ENCODE measurements around the gene L3MBTL4.
"Not testable (repeated sequence)": the region's sequence is repeated elsewhere in the genome, so short reads cannot be mapped to it uniquely, and the experiment has no call there.

Gene L3MBTL4

GRCh38 chr18:6248017-6248416 lies 166.7 kb downstream of the L3MBTL4 start:
- DNase-seq = no peak

GRCh38 chr18:6242004-6242403 lies 172.7 kb downstream of the L3MBTL4 start:
- no peak for DNase-seq

GRCh38 chr18:6239716-6240115 lies 175.0 kb downstream of the L3MBTL4 start:
- DNase-seq = no peak

DNA sequence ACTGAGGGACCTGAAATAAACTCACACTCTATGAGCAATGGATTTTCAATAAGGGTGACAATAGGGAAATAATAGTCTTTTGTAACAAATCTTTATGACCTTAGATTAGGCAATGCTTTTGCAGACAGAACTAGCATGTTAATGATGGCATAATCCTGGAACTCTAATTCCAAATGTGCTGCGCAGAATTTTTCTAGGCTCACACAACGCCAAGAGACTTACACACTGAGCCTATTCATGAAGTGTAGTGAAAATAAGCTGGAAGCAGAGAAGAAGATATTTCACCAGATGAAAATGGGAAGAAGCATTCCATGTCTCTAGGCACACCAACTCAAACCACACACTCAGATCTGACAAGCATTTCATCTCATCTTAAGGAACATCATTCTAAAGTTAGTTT lies 178.5 kb downstream of the L3MBTL4 start:
- DNase-seq = no peak

GRCh38 chr18:6222271-6222670 lies 192.4 kb downstream of the L3MBTL4 start:
- no peak for DNase-seq

- DNase-seq = no peak
These were observed 193.1 kb downstream of the L3MBTL4 start for GRCh38 chr18:6221602-6222014.

GRCh38 chr18:6220129-6220528 lies 194.6 kb downstream of the L3MBTL4 start:
- no peak for DNase-seq

DNA sequence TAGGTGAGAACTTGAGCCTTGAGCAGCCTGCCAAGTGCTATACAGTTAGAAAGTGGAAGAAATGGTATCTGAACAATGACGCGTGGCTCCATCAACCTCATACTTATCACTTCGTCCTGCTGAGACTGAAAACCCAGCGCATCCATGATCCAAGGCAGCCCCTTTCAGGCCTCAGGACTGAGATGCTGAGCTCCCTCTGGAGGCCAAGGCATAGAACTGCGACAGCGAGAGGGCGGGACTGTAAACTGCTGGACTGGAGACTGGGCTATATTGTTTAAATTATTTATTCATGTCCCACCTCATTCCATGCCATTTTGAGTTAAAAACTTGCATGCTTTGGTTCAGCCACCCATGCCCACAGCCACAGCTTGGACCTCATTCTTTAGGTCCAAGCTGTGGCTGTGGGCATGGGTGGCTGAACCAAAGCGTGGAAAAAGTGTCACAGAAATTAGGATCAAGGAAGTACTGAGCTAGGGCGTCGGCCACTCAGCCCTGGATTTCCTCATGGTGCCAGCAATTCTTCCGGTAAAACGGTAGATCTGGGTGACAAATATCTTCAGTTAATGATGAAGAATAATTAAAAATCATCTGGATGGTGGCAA lies 195.5 kb downstream of the L3MBTL4 start:
- DNase-seq = no peak

- DNase-seq = no peak
These were observed 198.8 kb downstream of the L3MBTL4 start for GRCh38 chr18:6215888-6216287.

DNA sequence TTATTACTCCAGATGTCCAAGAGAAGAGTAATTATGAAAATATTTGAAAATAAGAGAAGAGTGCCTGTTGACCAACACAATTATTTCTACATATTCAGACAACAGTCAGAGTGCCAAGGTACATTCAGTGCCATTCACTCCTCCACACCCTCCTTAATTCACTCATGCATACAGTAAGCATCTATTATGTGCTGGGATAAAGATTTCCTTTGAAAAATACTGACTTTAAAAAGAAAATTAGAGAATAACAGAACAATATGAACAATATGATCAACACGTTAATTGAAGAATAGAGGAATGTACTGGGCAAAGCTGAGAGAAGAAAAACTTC lies 203.6 kb downstream of the L3MBTL4 start:
- no peak for DNase-seq

GRCh38 chr18:6210349-6211173 lies 204.2 kb downstream of the L3MBTL4 start:
- DNase-seq = no peak

GRCh38 chr18:6207941-6208340 lies 206.8 kb downstream of the L3MBTL4 start:
- no peak for DNase-seq

GRCh38 chr18:6207116-6207515 lies 207.6 kb downstream of the L3MBTL4 start:
- DNase-seq = no peak

GRCh38 chr18:6205706-6206105 lies 209.0 kb downstream of the L3MBTL4 start:
- no peak for DNase-seq

DNA sequence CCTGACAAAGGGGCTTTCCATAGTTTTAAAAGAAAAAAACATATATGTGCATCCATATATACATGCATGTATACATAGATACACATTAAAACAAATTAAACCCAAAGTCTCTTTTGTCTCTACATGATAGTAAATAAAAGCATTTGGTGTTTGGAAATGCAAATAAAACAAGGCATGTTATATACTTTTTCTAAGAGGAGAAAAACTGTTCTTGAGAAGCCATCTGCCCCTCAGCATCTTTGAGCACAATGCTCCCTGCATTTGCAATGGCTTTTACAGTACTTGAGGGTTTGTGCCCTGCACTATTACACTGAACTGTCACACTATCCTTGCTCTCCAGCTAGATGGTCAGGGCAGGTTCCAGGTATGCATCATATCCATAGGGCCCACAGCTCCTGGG lies 210.2 kb downstream of the L3MBTL4 start:
- DNase-seq = no peak

GRCh38 chr18:6203791-6204190 lies 210.9 kb downstream of the L3MBTL4 start:
- no peak for DNase-seq

DNA sequence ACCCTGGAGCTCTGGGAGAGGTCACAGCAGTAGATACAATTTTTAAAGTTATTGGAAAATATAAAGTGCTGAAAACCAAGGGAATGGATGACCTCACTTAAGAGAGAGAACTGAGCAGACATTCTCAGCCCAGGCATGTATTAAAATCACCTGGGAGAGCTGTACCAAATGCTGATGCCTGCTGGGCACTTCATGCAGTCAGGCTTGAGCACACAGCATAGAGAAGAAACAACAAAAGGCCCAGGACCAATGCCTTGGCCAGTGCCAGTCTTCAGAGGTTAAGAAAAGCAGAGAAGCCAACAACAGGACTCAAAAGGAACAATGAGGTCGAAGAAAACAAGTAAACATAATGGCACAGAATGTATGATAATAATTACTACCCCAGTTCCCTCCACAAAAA lies 211.8 kb downstream of the L3MBTL4 start:
- DNase-seq = no peak

- no peak for DNase-seq
These were observed 214.4 kb downstream of the L3MBTL4 start for GRCh38 chr18:6200204-6200774.

DNA sequence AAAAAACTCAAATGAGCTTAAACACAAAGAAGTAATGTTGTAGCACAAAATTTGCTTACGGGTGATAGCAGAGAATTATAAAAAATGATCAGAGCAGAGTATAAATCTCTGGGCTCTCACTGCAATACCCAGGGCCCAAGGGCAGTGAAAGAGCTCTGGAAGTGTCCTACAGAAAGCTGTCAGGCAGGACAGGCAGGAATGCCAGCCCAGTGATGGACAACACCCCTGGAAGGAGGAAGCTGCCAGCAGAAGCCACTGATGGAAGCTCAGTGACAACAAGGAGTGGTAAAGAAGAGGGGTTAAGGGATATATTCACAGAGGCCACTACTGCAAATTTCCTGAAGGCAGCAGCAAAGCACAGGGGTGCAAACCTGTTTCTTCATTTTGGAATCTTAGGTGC lies 214.9 kb downstream of the L3MBTL4 start:
- no peak for DNase-seq

DNA sequence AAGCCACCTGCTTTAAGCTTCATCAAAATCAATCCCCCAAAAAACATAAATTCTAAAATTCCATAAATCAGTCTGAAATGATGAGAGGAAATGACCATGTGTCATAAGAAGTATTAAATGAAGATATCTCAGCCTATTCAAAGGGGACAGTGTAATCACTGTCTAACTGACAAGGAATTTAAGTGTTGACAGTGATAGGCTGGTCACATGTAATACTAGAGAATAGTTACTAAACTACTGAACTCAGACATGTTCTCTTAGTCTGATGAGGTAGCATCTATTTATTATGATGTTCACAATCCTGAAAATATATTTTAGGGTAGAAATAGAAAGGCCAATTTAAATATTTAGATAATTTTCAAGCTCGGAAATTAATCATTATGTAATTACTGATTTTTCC lies 216.1 kb downstream of the L3MBTL4 start:
- DNase-seq = no peak

DNA sequence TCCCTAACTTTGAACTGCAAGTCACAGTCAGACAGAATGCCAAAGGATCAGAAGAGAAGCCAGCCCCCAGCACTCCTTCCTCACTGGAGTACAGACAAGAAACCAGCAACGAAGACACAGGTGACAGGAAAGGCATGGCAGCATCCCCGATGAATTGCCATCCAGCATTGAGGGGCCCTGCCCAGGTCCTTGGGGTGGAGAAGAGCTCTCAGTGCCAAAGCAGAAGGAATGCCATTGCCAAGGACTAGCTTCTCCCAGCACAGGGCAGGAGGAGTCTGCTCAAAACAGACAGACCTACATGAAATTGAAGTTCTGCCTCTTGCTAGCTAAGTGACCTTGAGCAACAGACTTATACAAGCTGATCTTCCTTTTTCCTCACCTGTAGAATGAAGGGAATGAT lies 220.1 kb downstream of the L3MBTL4 start:
- DNase-seq = no peak

DNA sequence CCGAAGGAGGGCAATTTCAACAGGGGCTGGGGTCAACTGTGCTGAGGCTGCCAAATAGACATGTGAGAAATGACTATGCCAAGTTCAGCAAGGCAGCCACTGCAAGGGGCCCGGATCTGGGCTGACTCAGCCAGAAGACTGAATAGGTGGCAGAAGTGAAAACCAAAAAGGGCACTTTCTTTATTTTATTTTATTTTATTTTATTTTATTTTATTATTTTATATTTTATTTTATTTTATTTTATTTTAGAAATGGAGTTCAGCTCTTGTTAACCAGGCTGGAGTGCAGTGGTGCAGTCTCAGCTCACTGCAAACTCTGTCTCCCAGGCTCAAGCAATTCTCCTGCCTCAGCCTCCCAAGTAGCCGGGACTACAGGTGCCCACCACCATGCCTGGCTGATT lies 228.9 kb downstream of the L3MBTL4 start:
- not testable (repeated sequence) for DNase-seq

DNA sequence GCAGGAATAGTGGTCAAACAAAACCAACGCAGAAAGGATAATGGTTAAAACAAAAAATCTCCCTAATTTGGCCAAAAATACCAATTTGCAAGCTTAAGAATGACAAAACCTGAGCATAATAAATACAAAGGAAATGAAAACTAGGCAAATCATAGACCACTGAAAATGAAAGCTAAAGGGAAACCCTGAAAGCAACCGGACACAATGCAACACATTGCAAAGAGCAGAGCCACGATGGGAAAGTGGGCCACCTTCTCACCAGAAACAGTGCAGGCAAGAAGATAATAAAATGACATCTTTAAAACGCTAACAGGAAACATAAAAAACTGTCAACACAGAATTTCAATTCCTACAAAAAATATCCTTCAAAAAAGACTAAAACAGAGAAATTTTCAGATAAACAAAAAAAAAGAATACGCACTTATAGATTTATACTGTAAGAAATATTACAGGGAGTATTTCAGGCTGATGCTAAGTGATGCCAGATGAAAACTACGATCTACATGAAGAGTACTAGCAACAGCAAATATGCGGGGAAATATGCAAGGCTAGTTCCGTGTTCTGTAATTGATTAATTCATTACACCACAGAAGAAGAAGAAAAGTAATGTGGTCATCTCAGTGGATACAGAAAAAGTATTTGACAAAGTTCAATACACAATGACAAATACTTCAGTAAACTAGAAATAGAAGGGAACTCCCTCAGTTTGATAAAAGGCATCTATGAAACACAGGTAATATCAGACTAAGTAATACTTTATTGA lies 239.5 kb downstream of the L3MBTL4 start:
- DNase-seq = no peak

DNA sequence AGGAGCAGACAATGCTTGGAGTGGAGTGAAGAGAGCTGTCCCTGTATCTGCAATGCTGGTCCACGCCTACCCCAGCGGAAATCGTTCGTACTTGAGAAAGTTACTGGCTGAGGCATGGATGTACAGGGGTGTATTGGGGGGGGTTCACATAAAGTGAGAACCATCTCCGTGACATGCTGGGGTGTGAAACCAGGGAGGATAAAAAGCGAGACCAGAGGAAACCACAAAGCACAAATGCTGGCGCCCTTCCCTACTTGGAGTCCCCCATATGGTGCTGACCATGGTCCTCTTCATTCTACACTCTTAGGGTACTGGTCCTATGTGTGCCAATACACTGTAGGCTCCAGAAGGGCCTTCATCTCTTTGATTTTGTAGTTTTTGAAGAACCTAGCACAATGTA lies 244.1 kb downstream of the L3MBTL4 start:
- DNase-seq = no peak
